ENCODE results near the gene ZYG11B.
"Not testable (repeated sequence)": the region's sequence is repeated elsewhere in the genome, so short reads cannot be mapped to it uniquely, and the experiment has no call there.

Gene ZYG11B

DNA sequence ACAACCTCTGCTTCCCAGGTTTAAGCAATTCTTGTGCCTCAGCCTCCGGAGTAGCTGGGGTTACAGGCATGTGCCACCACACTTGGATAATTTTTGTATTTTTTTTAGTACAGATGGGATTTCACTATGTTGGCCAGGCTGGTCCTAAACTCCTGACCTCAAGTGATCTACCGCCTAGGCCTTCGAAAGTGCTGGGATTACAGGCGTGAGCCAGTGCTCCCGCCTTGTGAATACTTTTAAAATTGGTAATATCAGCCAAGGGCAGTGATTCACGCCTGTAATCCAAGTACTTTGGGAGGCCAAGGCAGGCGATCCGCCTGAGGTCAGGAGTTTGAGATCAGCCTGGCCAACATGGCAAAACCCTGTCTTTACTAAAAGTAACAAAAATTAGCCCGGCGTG is 33.7 kb downstream of the ZYG11B start:
- DNase-seq, result no peak

GRCh38 chr1:52767596-52768280 is 41.5 kb downstream of the ZYG11B start:
- DNase-seq, result no peak

GRCh38 chr1:52769346-52770033 is 43.2 kb downstream of the ZYG11B start:
- no peak for DNase-seq

- DNase-seq, result no peak
These were observed 45.1 kb downstream of the ZYG11B start for GRCh38 chr1:52771384-52771783.

DNA sequence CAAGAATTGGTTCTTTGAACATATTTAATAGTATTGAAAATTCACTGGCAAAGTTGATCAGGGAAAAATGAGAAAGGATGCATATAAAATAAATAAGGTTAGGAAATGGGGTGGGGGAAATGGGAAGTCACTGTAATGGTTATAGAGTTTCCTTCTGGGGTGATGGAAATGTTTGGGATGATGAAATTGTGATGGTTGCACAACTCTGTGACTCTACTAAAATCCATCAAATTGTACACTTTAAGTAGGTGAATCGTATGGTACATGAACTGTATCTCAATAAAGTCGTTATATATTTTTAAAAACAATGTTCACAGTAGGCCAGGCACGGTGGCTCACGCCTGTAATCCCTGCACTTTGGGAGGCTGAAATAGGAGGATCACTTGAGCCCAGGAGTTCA is 59.9 kb downstream of the ZYG11B start:
- no peak for DNase-seq

DNA sequence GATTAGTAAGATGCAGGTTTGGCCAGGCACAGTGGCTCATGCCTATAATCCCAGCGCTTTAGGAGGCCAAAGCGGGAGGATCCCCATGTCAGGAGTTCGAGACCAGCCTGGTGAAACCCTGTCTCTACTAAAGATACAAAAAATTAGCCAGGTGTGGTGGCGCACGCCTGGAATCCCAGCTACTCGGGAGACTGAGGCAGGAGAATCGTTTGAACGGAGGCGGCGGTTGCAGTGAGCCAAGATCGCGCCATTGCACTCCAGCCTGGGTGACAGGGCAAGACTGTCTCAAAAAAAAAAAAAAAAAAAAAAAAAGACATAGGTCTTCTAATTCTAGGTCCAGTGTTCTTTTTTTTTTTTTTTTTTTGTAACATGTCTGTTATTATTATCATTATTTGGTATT is 64.2 kb downstream of the ZYG11B start:
- DNase-seq, result not testable (repeated sequence)

DNA sequence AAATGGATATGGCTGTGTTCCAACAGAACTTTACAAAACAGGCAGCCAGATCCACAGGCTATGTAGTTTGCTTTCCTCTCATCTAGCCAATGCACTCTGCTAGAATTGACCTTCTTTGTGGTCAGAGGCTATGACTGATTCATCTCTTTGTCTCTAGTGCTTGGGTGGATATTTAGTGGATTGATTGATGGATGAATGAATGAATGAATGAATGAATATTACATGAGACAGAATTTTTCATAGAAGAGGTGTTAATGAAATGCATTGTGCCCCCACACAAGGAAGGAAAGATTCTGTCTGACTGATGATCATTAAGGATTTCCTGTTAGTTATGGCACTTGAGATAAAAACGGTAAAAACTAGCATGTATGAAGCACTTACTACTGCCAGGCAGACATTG is 65.8 kb downstream of the ZYG11B start:
- no peak for DNase-seq

GRCh38 chr1:52793717-52794116 is 67.5 kb downstream of the ZYG11B start:
- not testable (repeated sequence) for DNase-seq

- no peak for DNase-seq
These were observed 69.2 kb downstream of the ZYG11B start for GRCh38 chr1:52795464-52795863.

GRCh38 chr1:52798331-52798730 is 72.1 kb downstream of the ZYG11B start:
- DNase-seq, result no peak

GRCh38 chr1:52801011-52801410 is 74.8 kb downstream of the ZYG11B start:
- DNase-seq, result no peak

DNA sequence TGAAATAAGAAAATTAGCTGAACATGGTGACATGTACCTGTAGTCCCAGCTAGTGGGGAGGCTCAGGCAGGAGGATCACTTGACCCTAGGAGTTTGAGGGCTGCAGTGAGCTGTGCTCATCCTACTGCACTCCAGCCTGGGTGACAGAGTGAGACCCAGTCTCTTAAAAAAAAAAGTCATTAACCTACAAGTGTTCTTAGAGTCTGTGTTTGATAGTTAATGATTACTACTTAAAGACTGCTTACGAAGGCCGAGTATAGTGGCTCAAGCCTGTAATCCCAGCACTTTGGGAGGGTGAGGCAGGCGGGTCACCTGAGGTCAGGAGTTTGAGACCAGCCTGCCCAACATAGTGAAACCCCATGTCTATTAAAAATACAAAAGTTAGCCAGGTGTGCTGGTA is 77.8 kb downstream of the ZYG11B start:
- not testable (repeated sequence) for DNase-seq

GRCh38 chr1:52814465-52814864 is 88.2 kb downstream of the ZYG11B start:
- DNase-seq, result no peak

DNA sequence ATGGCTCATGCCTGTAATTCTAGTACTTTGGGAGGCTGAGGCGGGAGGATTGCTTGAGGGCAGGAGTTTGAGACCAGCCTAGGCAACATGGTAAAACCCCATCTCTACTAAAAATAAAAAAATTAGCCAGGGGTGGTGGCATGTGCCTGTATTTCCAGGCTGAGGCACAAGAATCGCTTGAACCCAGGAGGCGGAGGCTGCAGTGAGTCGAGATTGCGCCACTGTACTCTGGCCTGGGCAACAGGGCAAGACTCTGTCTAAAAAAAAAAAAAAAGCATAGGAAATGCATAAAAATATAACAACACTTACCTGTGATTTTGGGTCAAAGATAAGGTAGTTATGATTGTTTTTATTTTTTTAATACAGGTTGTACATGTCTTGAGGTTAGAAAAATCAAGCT is 94.6 kb downstream of the ZYG11B start:
- DNase-seq, result not testable (repeated sequence)

DNA sequence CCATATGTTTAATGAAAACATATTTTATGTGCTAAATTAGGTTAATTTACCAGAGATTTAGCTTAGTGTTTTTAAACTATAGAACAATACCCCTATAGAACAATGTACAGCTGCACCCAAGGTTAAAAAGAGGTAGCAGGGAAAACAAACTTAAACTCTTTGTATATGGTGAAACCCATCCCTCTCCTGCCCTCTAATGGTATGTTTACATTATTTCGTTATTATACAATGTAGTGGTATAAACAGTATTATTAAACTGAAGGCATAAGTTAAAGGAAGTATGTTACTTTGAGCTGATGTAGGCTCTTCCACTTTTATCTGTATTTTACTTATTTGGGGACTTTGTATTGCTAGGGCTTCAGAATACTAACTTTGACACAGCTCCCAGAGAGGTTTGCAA is 99.6 kb downstream of the ZYG11B start:
- DNase-seq, result no peak

DNA sequence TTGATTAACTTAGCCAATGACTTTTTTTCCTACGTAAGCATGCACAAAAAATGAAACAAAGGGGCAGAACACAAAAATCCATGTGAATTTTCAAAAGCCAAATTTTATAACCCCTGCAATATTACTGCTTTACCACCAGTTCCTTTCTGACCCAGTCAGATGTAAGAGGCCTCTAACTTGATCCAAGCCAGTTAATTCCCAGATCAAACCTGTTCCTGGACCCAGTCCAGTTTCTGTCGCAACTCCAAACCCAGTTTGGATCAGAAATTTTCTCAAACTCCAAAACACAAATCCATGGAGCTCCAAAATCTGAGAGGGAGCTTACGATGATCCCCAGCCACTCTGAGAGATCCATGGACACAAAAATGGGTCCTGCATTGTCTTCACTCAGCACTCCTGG is 108.5 kb downstream of the ZYG11B start:
- DNase-seq, result no peak

- no peak for DNase-seq
These were observed 109.8 kb downstream of the ZYG11B start for GRCh38 chr1:52836035-52836434.

DNA sequence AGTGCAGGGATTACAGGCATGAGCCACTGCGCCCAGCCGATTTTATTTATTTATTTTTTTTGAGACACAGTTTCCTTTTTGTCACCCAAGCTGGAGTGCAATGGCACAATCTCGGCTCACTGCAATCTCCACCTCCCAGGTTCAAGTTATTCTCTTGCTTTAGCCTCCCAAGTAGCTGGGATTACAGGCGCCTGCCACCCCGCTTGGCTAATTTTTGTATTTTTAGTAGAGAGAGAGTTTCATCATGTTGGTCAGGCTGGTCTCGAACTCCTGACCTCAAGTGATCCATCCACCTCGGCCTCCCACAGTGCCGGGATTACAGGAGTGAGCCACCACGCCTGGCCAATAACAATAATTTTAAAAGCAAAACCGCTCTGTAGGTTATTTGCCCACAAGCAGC is 112.9 kb downstream of the ZYG11B start:
- not testable (repeated sequence) for DNase-seq

DNA sequence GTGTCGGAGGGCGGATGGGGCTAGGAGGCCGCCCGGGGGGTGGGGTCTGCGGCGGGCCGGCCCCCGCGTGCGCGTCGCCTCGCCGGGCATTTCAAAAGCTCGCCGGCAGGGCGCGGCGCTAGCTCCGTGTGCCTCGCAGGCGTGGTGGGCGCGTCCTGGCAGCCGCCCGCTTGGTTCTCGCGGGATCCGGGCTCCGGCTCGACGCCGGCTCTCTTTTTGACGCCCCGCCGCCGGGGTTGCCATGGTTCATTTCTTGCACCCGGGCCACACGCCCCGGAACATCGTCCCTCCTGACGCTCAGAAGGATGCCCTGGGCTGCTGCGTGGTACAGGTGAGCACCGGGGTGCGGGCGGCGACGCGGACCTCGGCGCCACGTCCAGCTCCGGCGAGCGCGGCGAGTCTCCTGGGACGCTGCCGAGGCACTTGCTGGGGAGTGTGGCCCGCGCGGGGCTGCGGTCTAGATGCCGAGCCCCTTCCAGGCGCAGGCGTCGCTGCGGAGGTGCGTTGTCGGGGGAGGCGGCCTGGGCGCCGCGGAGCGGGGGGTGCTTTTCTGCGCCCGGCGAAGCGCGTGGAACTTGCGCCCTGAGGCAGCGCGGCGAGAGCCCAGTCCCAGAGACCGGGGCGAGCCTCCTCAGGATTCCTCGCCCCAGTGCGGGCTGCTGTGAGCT is 116.5 kb downstream of the ZYG11B start, which contains the start of gene ZYG11A:
ZYG11A (plus strand) TSS at position 118 of the 668 bp plus-strand sequence; CDS start at position 242, 124 bp downstream.
- no peak for DNase-seq

- DNase-seq, result not testable (repeated sequence)
These were observed 118.9 kb downstream of the ZYG11B start for GRCh38 chr1:52845119-52845518.

- no peak for DNase-seq
These were observed 122.2 kb downstream of the ZYG11B start for GRCh38 chr1:52848423-52848822.

DNA sequence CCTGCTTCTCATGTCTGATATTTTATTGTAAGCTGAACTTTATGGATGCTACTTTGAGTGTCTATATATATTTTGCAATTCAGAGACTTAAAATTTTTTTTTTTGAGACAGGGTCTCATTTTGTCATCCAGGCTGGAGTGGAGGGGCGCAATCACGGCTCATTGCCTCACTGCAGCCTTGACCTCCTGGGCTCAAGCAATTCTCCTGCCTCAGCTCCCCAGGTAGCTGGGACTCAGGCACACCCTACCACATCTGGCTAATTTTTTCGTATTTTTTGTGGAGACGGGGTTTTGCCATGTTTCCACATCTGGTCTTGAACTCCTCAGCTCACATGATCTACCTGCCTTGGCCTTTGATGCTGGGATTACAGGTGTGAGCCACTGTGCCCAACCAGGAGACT is 124.7 kb downstream of the ZYG11B start:
- no peak for DNase-seq

- DNase-seq, result no peak
These were observed 126.6 kb downstream of the ZYG11B start for GRCh38 chr1:52852854-52853253.

- DNase-seq, result no peak
These were observed 129.3 kb downstream of the ZYG11B start for GRCh38 chr1:52855584-52855983.

All from hippocampal formation (tissue), 2 donors.